ENCODE results near the gene FCMR.

- TF ChIP-seq CTCF (IDR thresholded peaks at IDR 0.05; ENCODE audit: low read length) (no peak), EZH2 (IDR thresholded peaks at IDR 0.05; ENCODE audit: borderline replicate concordance, low read length) (no peak)
Measured at GRCh38 chr1:206939131-206939530, 17.4 kb upstream of the FCMR start.

Data from OCI-LY1 (cell line).